Stimulated activated CD8-positive, alpha-beta memory T cell treated with anti-CD3 and anti-CD28 coated beads, Interleukin-15, amount 100 ng/mL, for 24 hours (primary cell): ENCODE results near the gene PSMD6.

ENCODE experiments used
- DNase-seq: peaks from one replicate; pipeline ENCODE4 v3.0.0-alpha.2; 2020; ENCODE audit warnings: low read depth

Gene PSMD6

GRCh38 chr3:64023187-64023860 is at the start of gene PSMD6:
Gene PSMD6 (minus strand): TSS chr3:64023494. CDS start chr3:64023419, 75 bp downstream.
- DNase-seq = peak; percentile 96

GRCh38 chr3:64072126-64072525 is 48.8 kb upstream of the PSMD6 start:
- DNase-seq = no peak

- no peak for DNase-seq
Measured at GRCh38 chr3:64070704-64071103, 47.4 kb upstream of the PSMD6 start.

GRCh38 chr3:64067506-64068346 is 44.4 kb upstream of the PSMD6 start:
- DNase-seq = no peak

- DNase-seq = no peak
Measured at GRCh38 chr3:64064804-64065203, 41.5 kb upstream of the PSMD6 start.

- no peak for DNase-seq
Measured at GRCh38 chr3:64063983-64064438, 40.7 kb upstream of the PSMD6 start.

GRCh38 chr3:64063207-64063982 is 40.1 kb upstream of the PSMD6 start:
- DNase-seq = no peak

GRCh38 chr3:64061628-64062027 is 38.3 kb upstream of the PSMD6 start:
- no peak for DNase-seq

GRCh38 chr3:64059484-64060175 is 36.3 kb upstream of the PSMD6 start:
- no peak for DNase-seq

GRCh38 chr3:64058566-64058965 is 35.3 kb upstream of the PSMD6 start:
- DNase-seq = no peak

GRCh38 chr3:64057231-64057630 is 33.9 kb upstream of the PSMD6 start:
- DNase-seq = no peak

- DNase-seq = no peak
Measured at GRCh38 chr3:64056606-64057180, 33.4 kb upstream of the PSMD6 start.

GRCh38 chr3:64055076-64055475 is 31.8 kb upstream of the PSMD6 start:
- DNase-seq = no peak

GRCh38 chr3:64054488-64054887 is 31.2 kb upstream of the PSMD6 start:
- DNase-seq = no peak

- DNase-seq = no peak
Measured at GRCh38 chr3:64053581-64053980, 30.3 kb upstream of the PSMD6 start.

GRCh38 chr3:64053117-64053516 is 29.8 kb upstream of the PSMD6 start:
- DNase-seq = no peak

GRCh38 chr3:64049832-64050231 is 26.5 kb upstream of the PSMD6 start:
- no peak for DNase-seq

- DNase-seq = no peak
Measured at GRCh38 chr3:64049136-64049535, 25.8 kb upstream of the PSMD6 start.

- DNase-seq = no peak
Measured at GRCh38 chr3:64048631-64049061, 25.4 kb upstream of the PSMD6 start.

GRCh38 chr3:64047787-64048186 is 24.5 kb upstream of the PSMD6 start:
- no peak for DNase-seq

- DNase-seq = no peak
Measured at GRCh38 chr3:64046996-64047594, 23.8 kb upstream of the PSMD6 start.
